GM23338 (cell line): Measurements from ENCODE around the gene DFFA. TPM values are rescaled to one million over a fixed set of nuclear protein-coding genes. Genes with fewer than 3 reads are reported as not detected.

Experiments
- ATAC-seq: fragments of 200-7000 bp; cut with Tn5 transposase; 3 replicates; pipeline ENCODE4 v1.9.1; 2020
- DNase-seq: peaks from one replicate; pipeline ENCODE4 v3.0.0-alpha.2; 2015; ENCODE audit warnings: low spot score
- H2AFZ ChIP-seq: fragments of 200-600 bp; sonication (generic); 2 replicates; pipeline ENCODE4 v1.8.0; 2016; ENCODE audit warnings: antibody characterized with exemption, mild to moderate bottlenecking, moderate library complexity
- H3F3A ChIP-seq: fragments of 200-600 bp; sonication (generic); replicated peaks from 2 replicates; pipeline ENCODE4 v1.8.0; 2017; ENCODE audit warnings: antibody characterized with exemption, mixed run types, low read depth
- H3K27ac ChIP-seq: fragments of 200-600 bp; sonication (generic); 2 replicates; pipeline ENCODE4 v1.6.1; 2016; ENCODE audit warnings: low read depth
- H3K27me3 ChIP-seq: fragments of 200-600 bp; sonication (generic); 2 replicates; pipeline ENCODE4 v1.8.0; 2016; ENCODE audit warnings: mild to moderate bottlenecking, mixed run types, moderate library complexity; ENCODE audit not compliant: insufficient read depth
- H3K36me3 ChIP-seq: fragments of 200-600 bp; sonication (generic); 2 replicates; pipeline ENCODE4 v1.8.0; 2016; ENCODE audit warnings: mild to moderate bottlenecking; ENCODE audit not compliant: insufficient read depth
- H3K4me1 ChIP-seq: fragments of 200-600 bp; sonication (generic); 2 replicates; pipeline ENCODE4 v1.8.0; 2016; ENCODE audit warnings: mild to moderate bottlenecking, moderate library complexity; ENCODE audit not compliant: insufficient read depth
- H3K4me2 ChIP-seq: fragments of 200-600 bp; sonication (generic); 2 replicates; pipeline ENCODE4 v1.7.1; 2017; ENCODE audit warnings: mixed run types
- H3K4me3 ChIP-seq: fragments of 200-600 bp; sonication (generic); 2 replicates; pipeline ENCODE4 v1.6.1; 2016; ENCODE audit warnings: mixed run types
- H3K79me2 ChIP-seq: fragments of 200-600 bp; sonication (generic); replicated peaks from 2 replicates; pipeline ENCODE4 v1.8.0; 2017; ENCODE audit warnings: mild to moderate bottlenecking; ENCODE audit not compliant: insufficient read depth
- H3K9me2 ChIP-seq: fragments of 200-600 bp; sonication (generic); 2 replicates; pipeline ENCODE4 v1.8.0; 2017; ENCODE audit not compliant: insufficient read depth
- H4K20me1 ChIP-seq: fragments of 200-600 bp; sonication (generic); replicated peaks from 2 replicates; pipeline ENCODE4 v1.8.0; 2017; ENCODE audit warnings: mild to moderate bottlenecking; ENCODE audit not compliant: insufficient read depth
- H3K27ac Mint-ChIP-seq: 2 replicates; pipeline ENCODE4 v1.8.0; 2020; ENCODE audit warnings: inconsistent platforms, mild to moderate bottlenecking, moderate library complexity, mixed read lengths
- H3K27me3 Mint-ChIP-seq: 3 replicates; pipeline ENCODE4 v1.8.0; 2022; ENCODE audit warnings: low read depth, mild to moderate bottlenecking, moderate library complexity, mixed read lengths, inconsistent platforms; ENCODE audit not compliant: insufficient read depth, poor library complexity
- H3K36me3 Mint-ChIP-seq: 3 replicates; pipeline ENCODE4 v1.8.0; 2021; ENCODE audit warnings: low read depth, mild to moderate bottlenecking, inconsistent platforms, moderate library complexity, mixed read lengths
- H3K4me1 Mint-ChIP-seq: 3 replicates; pipeline ENCODE4 v1.8.0; 2020; ENCODE audit warnings: mild to moderate bottlenecking, inconsistent platforms, mixed read lengths
- H3K4me3 Mint-ChIP-seq: 3 replicates; pipeline ENCODE4 v1.8.0; 2021; ENCODE audit warnings: moderate library complexity, mild to moderate bottlenecking, inconsistent platforms, mixed read lengths
- H3K9me3 Mint-ChIP-seq: 3 replicates; pipeline ENCODE4 v1.8.0; 2020; ENCODE audit warnings: moderate library complexity, mild to moderate bottlenecking, inconsistent platforms, mixed read lengths
- CREB1 ChIP-seq: fragments of 250-450 bp; sonication (Bioruptor Pico); IDR thresholded peaks from 2 replicates; pipeline ENCODE4 v1.5.0; 2020; ENCODE audit warnings: low read depth, mild to moderate bottlenecking, moderate library complexity
- CTCF ChIP-seq, 2 experiments: fragments of 200-600 bp in 1 of 2; sonication (generic) in 1 of 2; conservative IDR thresholded peaks; 2 replicates each; pipeline versions ENCODE4 v1.5.1 to v1.6.1; 2016 to 2017; ENCODE audit warnings: antibody characterized with exemption in 2 of 2, low read depth in 2 of 2, mild to moderate bottlenecking in 2 of 2, moderate library complexity in 1 of 2
- EZH2 ChIP-seq: fragments of 200-600 bp; sonication (generic); IDR thresholded peaks from one replicate; pipeline ENCODE4 v1.8.0; 2017; ENCODE audit warnings: antibody characterized with exemption, mild to moderate bottlenecking, low read depth; ENCODE audit not compliant: unreplicated experiment
- JUNB ChIP-seq: IDR thresholded peaks from one replicate; pipeline ENCODE4 v1.6.1; 2016; ENCODE audit warnings: antibody characterized with exemption; ENCODE audit not compliant: unreplicated experiment
- POLR2AphosphoS5 ChIP-seq: IDR thresholded peaks from 2 replicates; pipeline ENCODE4 v1.6.1; 2016; ENCODE audit warnings: antibody characterized with exemption, low read depth
- polyA plus RNA-seq: library from polyadenylated mRNA; unstranded; fragments of >200 nt; fragmentation: Nextera tagmentation; extraction: Ambion mirVana; gene quantifications from 2 replicates; pipeline ENCODE4 v1.2.1, GENCODE V29; 2016
- total RNA-seq: library from RNA; depleted of rRNA; stranded (reverse); fragments of >200 nt; shearing (Covaris generic); gene quantifications from 2 replicates; pipeline ENCODE4 v1.2.3, GENCODE V29; 2014
- TF ChIP-seq, protein P1 (sequence below): fragments of 250-450 bp; sonication (Bioruptor Pico); IDR thresholded peaks from 2 replicates; pipeline ENCODE4 v1.5.0; 2020; ENCODE audit warnings: mild to moderate bottlenecking, moderate library complexity

DFFA gene
- total and polyA plus RNA-seq, 2 experiments from 2014 or later, result 65.2 to 82.0 TPM

GRCh38 chr1:10509809-10510509 is 37.6 kb upstream of the DFFA start:
- Mint-ChIP-seq H3K9me3 (no peaks in the 10 kb centered on the region), H3K27me3 (peaks cover 7% of the 10 kb centered on the region), H3K4me3 (no peak overlapping the region), H3K27ac (no peak overlapping the region), H3K36me3 (no peaks in the 10 kb centered on the region), H3K4me1 (peaks cover 51% of the 10 kb centered on the region)
- ATAC-seq (no peak), DNase-seq (no peak)
- Histone ChIP-seq H3K4me3 (no peak overlapping the region), H3K27me3 (no peaks in the 10 kb centered on the region), H3K79me2 (peaks cover 60% of the 10 kb centered on the region), H3K36me3 (no peaks in the 10 kb centered on the region), H3F3A (no peaks in the 10 kb centered on the region; the same call in 1 of the 2 replicates), H3K9me2 (no peaks in the 10 kb centered on the region), H3K27ac (no peak overlapping the region), H4K20me1 (peaks cover 10% of the 10 kb centered on the region), H3K4me2 (no peak overlapping the region), H2AFZ (no peak overlapping the region), H3K4me1 (peaks cover 37% of the 10 kb centered on the region)
- TF ChIP-seq EZH2 (no peak), CTCF (conservative IDR thresholded peaks at IDR 0.05; ENCODE audit: low read depth in 2 of 2) (no peak), CREB1 (CRISPR knock-in tag) (no peak), JUNB (no peak), POLR2AphosphoS5 (no peak)
- TF ChIP-seq, protein P1, sequence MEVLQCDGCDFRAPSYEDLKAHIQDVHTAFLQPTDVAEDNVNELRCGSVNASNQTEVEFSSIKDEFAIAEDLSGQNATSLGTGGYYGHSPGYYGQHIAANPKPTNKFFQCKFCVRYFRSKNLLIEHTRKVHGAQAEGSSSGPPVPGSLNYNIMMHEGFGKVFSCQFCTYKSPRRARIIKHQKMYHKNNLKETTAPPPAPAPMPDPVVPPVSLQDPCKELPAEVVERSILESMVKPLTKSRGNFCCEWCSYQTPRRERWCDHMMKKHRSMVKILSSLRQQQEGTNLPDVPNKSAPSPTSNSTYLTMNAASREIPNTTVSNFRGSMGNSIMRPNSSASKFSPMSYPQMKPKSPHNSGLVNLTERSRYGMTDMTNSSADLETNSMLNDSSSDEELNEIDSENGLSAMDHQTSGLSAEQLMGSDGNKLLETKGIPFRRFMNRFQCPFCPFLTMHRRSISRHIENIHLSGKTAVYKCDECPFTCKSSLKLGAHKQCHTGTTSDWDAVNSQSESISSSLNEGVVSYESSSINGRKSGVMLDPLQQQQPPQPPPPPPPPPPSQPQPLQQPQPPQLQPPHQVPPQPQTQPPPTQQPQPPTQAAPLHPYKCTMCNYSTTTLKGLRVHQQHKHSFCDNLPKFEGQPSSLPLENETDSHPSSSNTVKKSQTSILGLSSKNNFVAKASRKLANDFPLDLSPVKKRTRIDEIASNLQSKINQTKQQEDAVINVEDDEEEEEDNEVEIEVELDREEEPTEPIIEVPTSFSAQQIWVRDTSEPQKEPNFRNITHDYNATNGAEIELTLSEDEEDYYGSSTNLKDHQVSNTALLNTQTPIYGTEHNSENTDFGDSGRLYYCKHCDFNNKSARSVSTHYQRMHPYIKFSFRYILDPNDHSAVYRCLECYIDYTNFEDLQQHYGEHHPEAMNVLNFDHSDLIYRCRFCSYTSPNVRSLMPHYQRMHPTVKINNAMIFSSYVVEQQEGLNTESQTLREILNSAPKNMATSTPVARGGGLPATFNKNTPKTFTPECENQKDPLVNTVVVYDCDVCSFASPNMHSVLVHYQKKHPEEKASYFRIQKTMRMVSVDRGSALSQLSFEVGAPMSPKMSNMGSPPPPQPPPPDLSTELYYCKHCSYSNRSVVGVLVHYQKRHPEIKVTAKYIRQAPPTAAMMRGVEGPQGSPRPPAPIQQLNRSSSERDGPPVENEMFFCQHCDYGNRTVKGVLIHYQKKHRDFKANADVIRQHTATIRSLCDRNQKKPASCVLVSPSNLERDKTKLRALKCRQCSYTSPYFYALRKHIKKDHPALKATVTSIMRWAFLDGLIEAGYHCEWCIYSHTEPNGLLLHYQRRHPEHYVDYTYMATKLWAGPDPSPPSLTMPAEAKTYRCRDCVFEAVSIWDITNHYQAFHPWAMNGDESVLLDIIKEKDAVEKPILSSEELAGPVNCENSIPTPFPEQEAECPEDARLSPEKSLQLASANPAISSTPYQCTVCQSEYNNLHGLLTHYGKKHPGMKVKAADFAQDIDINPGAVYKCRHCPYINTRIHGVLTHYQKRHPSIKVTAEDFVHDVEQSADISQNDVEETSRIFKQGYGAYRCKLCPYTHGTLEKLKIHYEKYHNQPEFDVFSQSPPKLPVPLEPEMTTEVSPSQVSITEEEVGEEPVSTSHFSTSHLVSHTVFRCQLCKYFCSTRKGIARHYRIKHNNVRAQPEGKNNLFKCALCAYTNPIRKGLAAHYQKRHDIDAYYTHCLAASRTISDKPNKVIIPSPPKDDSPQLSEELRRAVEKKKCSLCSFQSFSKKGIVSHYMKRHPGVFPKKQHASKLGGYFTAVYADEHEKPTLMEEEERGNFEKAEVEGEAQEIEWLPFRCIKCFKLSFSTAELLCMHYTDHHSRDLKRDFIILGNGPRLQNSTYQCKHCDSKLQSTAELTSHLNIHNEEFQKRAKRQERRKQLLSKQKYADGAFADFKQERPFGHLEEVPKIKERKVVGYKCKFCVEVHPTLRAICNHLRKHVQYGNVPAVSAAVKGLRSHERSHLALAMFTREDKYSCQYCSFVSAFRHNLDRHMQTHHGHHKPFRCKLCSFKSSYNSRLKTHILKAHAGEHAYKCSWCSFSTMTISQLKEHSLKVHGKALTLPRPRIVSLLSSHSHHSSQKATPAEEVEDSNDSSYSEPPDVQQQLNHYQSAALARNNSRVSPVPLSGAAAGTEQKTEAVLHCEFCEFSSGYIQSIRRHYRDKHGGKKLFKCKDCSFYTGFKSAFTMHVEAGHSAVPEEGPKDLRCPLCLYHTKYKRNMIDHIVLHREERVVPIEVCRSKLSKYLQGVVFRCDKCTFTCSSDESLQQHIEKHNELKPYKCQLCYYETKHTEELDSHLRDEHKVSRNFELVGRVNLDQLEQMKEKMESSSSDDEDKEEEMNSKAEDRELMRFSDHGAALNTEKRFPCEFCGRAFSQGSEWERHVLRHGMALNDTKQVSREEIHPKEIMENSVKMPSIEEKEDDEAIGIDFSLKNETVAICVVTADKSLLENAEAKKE (CRISPR knock-in tag), result no peak
